GM18861 (cell line): Measurements from ENCODE around the gene IRAK2.
"Not testable (repeated sequence)": the region's sequence is repeated elsewhere in the genome, so short reads cannot be mapped to it uniquely, and the experiment has no call there.

Experiments
- ATAC-seq: cut with Tn5 transposase; IDR thresholded peaks from one replicate; pipeline ENCODE4 v1.9.1; 2021; ENCODE audit not compliant: unreplicated experiment

IRAK2 gene

DNA sequence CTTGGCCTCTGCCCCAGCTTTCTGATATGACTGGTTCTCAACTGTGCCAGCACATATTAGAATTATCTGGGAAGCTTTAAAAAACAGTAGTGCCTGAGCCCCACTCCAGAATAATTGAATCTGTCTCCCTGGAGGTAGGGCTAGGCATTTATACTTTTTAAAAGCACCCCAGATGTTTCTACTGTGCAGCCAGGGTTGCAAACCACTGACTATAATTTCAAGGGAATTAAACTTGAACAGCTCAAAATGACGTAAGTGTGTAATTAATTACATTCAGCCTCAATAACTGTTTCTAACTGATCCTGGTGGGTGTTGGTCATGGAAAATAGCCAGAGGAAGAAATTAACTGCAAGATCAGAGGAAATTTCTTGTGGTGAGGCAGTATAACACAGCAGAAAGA lies 4.4 kb upstream of the IRAK2 start:
- no peak for ATAC-seq

- no peak for ATAC-seq
These were observed 3.8 kb upstream of the IRAK2 start for GRCh38 chr3:10160925-10161324.

DNA sequence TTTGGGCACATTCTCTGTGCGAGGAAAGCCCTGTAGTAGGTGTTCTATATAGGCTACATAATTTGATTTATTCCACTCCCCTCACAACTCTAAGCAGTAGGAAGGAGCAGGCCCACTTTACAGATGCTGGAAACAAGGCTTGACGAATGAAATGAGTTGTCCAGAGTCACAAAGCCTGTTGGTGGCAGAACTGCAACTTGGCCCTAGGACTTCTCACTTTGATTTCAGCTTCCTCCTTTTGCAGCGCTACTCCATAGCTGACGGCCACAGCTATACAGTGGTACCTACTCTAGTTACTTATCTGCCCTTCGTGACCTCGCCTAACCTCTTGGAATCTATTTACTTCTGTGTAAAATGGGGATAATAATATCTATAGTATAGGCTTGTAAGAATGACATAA lies 2.5 kb upstream of the IRAK2 start:
- ATAC-seq, result no peak

- ATAC-seq, result not testable (repeated sequence)
These were observed 546 bp upstream of the IRAK2 start for GRCh38 chr3:10164201-10164545.

GRCh38 chr3:10166213-10166604 lies 1.5 kb downstream of the IRAK2 start:
- no peak for ATAC-seq

- ATAC-seq, result no peak
These were observed 4.3 kb downstream of the IRAK2 start for GRCh38 chr3:10169000-10169496.

GRCh38 chr3:10170915-10171478 lies 6.3 kb downstream of the IRAK2 start:
- no peak for ATAC-seq

GRCh38 chr3:10173095-10173925 lies 8.6 kb downstream of the IRAK2 start:
- ATAC-seq, result no peak

- no peak for ATAC-seq
These were observed 9.3 kb downstream of the IRAK2 start for GRCh38 chr3:10173926-10174435.

DNA sequence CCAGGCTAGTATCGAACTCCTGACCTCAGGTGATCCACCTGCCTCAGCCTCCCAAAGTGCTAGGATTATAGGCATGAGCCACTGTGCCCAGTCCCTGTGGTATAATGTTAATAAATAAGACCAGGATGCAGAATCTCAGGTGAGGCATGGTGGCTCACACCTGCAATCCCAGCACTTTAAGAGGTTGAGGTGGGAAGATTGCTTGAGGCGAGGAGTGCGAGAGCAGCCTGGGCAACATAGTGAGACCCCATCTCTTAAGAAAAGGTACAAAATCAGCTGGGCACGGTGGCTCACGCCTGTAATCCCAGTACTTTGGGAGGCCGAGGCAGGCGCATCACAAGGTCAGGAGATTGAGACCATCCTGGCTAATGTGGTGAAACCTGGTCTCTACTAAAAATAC lies 10.6 kb downstream of the IRAK2 start:
- not testable (repeated sequence) for ATAC-seq

GRCh38 chr3:10176150-10176549 lies 11.4 kb downstream of the IRAK2 start:
- not testable (repeated sequence) for ATAC-seq

DNA sequence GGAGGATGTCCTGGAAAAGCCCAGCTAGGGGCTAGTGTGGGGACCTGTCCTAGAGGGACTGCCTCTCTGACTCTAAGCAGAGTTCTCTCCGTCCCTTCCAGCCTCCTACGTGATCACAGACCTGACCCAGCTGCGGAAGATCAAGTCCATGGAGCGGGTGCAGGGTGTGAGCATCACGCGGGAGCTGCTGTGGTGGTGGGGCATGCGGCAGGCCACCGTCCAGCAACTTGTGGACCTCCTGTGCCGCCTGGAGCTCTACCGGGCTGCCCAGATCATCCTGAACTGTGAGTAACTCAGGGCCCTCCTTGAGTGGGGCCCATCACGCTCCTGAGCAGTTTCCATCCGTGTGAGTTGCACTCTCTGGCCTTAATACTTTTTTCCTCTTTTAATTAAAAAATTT lies 13.0 kb downstream of the IRAK2 start:
- no peak for ATAC-seq

DNA sequence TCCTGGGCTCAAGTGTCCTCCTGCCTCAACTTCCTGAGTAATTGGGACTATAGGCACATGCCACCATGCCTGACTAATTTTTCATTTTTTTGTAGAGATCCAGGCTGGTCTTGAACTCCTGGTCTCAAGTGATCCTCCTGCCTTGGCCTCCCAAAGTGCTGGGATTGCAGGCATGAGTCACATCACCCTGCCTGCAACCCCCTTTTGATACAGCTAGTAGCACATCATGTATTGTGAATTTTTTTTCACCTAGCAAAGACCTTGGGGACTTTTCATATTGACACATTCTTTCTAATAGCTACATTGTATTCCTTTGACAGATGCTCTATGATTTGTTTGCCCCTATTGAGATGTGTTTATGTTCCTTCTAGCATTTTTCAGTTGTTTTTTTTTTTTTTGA lies 14.2 kb downstream of the IRAK2 start:
- ATAC-seq, result no peak

DNA sequence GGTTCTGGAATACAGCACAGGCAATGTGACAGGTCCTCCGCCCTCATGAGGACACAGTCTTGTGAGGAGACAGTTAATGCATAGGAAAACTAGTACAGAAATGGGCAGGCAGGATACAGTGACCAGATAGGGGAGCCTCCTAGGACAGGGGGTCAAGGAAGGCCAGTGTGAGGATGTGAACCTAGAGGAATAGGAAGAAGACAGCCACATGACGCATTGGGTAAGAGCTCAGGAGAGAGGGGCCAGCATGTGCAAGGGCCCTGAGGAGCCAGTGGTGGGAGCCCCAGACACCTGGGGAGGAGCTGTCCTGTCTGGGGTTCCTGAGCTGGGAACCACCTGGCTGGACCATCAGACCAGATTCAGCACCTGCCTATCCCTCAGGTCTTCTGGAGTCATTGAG lies 15.6 kb downstream of the IRAK2 start:
- ATAC-seq, result no peak

DNA sequence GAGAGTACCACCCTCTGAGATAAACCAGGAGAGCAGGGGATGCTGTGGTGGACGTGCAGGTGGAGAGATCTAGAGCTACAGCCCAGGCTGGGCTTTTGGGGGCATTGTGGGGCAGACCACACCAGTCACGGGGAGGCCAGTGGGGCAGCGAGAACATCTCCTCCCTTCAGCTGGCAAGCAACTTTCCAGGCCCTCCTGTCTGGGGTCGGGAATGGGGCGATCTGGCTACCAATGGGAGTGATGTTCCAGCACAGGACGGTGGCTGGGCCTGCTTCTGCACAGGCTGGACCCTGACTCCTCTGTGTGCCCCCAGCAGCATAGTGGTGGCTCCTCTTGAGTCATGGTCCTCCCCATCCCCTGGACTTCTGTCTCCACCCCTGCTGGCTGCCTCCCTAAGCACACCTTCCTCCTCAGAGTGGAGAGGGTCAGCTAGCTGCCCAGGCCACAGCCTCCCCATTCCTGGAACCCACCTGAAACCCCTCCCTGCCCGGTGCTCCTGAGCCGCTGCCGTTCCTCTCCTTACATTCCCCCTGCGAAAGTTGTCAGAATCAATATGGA lies 16.1 kb downstream of the IRAK2 start:
- no peak for ATAC-seq

DNA sequence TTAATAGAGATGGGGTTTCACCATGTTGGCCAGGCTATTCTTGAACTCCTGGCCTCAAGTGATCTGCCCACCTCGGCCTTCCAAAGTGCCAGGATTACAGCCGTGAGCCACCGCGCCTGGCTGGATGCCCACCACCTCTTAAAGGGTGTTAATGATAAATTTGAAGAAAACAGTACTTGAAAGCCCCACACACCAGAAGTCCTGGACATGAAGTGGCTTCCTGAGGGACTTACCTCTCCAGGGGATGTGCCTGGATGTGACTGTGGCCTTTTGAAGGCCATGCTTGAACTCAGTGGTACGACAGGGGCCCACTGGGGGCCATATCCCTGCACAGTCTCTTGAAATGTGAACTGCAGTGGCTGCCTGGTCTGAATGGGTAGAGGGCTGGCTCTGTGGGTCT lies 18.2 kb downstream of the IRAK2 start:
- no peak for ATAC-seq

- no peak for ATAC-seq
These were observed 19.5 kb downstream of the IRAK2 start for GRCh38 chr3:10184250-10184649.

- ATAC-seq, result no peak
These were observed 21.4 kb downstream of the IRAK2 start for GRCh38 chr3:10185804-10186762.

DNA sequence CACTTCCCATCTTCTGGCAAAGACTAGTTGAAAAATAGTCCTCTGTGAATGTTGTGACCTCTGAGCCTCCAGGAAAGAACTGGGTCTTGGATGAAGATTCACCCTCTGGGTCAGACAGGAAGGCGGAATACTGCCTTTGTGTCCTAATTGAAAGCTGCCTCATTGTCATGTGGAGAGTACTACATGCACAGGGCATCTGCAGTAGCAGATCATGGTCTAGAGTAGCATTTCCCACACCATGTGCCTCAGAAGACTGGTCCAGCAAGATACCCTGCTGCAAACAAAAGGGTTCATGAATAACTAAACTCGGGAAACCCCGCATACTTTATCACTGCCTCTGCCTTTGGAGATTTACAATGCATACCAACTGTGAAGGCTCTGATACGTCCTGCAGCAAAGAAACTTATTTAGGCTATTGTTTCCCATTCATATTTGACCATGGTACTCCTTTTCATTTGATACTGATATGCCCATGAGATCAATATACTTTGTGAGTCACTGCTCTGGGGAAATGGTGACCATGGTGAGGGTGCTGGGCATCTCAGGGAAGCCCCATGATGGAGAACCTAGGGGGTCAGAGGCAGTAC lies 22.7 kb downstream of the IRAK2 start:
- ATAC-seq, result no peak

DNA sequence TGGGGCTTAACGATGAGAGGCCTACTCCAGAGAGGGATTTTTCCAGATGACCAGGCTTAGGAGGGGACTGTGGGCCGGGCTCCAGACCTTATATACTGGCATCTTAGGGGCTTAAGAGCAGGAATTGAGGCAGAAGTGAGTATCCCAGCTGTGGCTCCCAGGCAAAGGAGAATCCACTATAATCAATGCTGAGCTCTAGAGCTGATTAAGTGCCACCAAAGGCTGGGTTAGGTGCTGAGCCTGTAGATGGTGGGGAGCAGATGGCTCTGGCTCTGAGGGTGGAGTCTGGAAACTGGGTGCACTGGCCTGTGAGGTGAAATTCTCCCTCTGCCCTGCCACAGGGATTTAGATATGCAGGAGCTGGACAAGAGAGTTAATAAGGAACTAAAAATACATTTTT lies 23.2 kb downstream of the IRAK2 start:
- ATAC-seq, result no peak
